Dermis blood vessel endothelial cell (primary cell): ENCODE measurements around the gene SORL1. TPM values are rescaled to one million over a fixed set of nuclear protein-coding genes. Genes with fewer than 3 reads are reported as not detected.
"Not testable (repeated sequence)": the region's sequence is repeated elsewhere in the genome, so short reads cannot be mapped to it uniquely, and the experiment has no call there.

Experiments
- DNase-seq: peaks from one replicate; pipeline ENCODE4 v3.0.0; 2010
- total RNA-seq: library from RNA; depleted of rRNA; stranded (reverse); fragments of >200 nt; gene quantifications from 2 replicates; pipeline ENCODE4 v1.2.3, GENCODE V29; 2014

The SORL1 gene
- total RNA-seq, result 0.05 and 0.17 TPM in 2 replicates

- DNase-seq, result peak; percentile 56
Measured at GRCh38 chr11:121451986-121452608, at the start of gene SORL1. TSS of gene SORL1 (plus strand) at chr11:121452314. CDS start at chr11:121452332, 18 bp downstream.

- DNase-seq, result no peak
Measured at GRCh38 chr11:121405646-121406045, 46.5 kb upstream of the SORL1 start.

- no peak for DNase-seq
Measured at GRCh38 chr11:121406291-121406690, 45.8 kb upstream of the SORL1 start.

- no peak for DNase-seq
Measured at GRCh38 chr11:121408830-121409229, 43.3 kb upstream of the SORL1 start.

GRCh38 chr11:121410041-121410440, 42.1 kb upstream of the SORL1 start:
- not testable (repeated sequence) for DNase-seq

- DNase-seq, result not testable (repeated sequence)
Measured at GRCh38 chr11:121411330-121411729, 40.8 kb upstream of the SORL1 start.

GRCh38 chr11:121412000-121412587, 40.0 kb upstream of the SORL1 start:
- no peak for DNase-seq

- DNase-seq, result no peak
Measured at GRCh38 chr11:121412711-121413415, 39.3 kb upstream of the SORL1 start.

GRCh38 chr11:121414141-121414913, 37.8 kb upstream of the SORL1 start:
- no peak for DNase-seq

GRCh38 chr11:121415856-121416255, 36.3 kb upstream of the SORL1 start:
- no peak for DNase-seq

- DNase-seq, result peak; percentile 21
Measured at GRCh38 chr11:121417055-121417551, 35.0 kb upstream of the SORL1 start.

- DNase-seq, result no peak
Measured at GRCh38 chr11:121417607-121418006, 34.5 kb upstream of the SORL1 start.

GRCh38 chr11:121418625-121419114, 33.4 kb upstream of the SORL1 start:
- peak; percentile 10 for DNase-seq

- no peak for DNase-seq
Measured at GRCh38 chr11:121419836-121420235, 32.3 kb upstream of the SORL1 start.

- no peak for DNase-seq
Measured at GRCh38 chr11:121420398-121420797, 31.7 kb upstream of the SORL1 start.

- no peak for DNase-seq
Measured at GRCh38 chr11:121421149-121421901, 30.8 kb upstream of the SORL1 start.

GRCh38 chr11:121422675-121423074, 29.4 kb upstream of the SORL1 start:
- no peak for DNase-seq

- no peak for DNase-seq
Measured at GRCh38 chr11:121425828-121426227, 26.3 kb upstream of the SORL1 start.

GRCh38 chr11:121426476-121427399, 25.4 kb upstream of the SORL1 start:
- DNase-seq, result peak; percentile 5

- DNase-seq, result no peak
Measured at GRCh38 chr11:121427400-121427744, 24.7 kb upstream of the SORL1 start.

GRCh38 chr11:121429556-121429955, 22.6 kb upstream of the SORL1 start:
- DNase-seq, result no peak
